ENCODE data around the gene CRTAC1. TPM values are rescaled to one million over a fixed set of nuclear protein-coding genes. Genes with fewer than 3 reads are reported as not detected.

The CRTAC1 gene
- total RNA-seq, 1 experiment from 2014 or later, result not detected

GRCh38 chr10:97940534-97940933 is 89.9 kb downstream of the CRTAC1 start:
- ChIA-PET POLR2A (ENCODE audit: low non-redundant PET) (no interaction called here), CTCF (interaction anchor here (0.6 kb wide), 1 partner anchor 1358 kb away, joined by 3 read pairs; no protein-coding TSS in a partner anchor)
- Histone ChIP-seq H3K27ac (ENCODE audit: low read depth, low read length, poor library complexity, severe bottlenecking) (no peak overlapping the region), H3K4me3 (ENCODE audit: low read depth, low read length, poor library complexity, severe bottlenecking) (no peak overlapping the region), H3K4me1 (ENCODE audit: insufficient read depth, low read length, poor library complexity, severe bottlenecking) (no peaks in the 10 kb centered on the region), H3K9me3 (ENCODE audit: low read depth, low read length, poor library complexity, severe bottlenecking) (peaks cover 3% of the 10 kb centered on the region), H3K36me3 (ENCODE audit: insufficient read depth, low read length, poor library complexity, severe bottlenecking) (no peaks in the 10 kb centered on the region), H3K27me3 (replicated peaks; ENCODE audit: insufficient read depth, low read depth, low read length, poor library complexity) (peaks cover 54% of the 10 kb centered on the region)
- BruUV-seq (replicated peaks), result no TSS peak
- intact Hi-C loops (cut with micrococcal nuclease; ENCODE audit: unreplicated experiment), result no loop called here
- TF ChIP-seq EZH2 (IDR thresholded peaks at IDR 0.05; ENCODE audit: borderline replicate concordance, low read depth, low read length, poor library complexity, severe bottlenecking) (no peak), CTCF (conservative IDR thresholded peaks at IDR 0.05; ENCODE audit: low read depth, low read length) (no peak)
- DNase-seq (ENCODE audit: low spot score), result no peak

- no peaks in the 10 kb centered on the region for H3K36me3 ChIP-seq (ENCODE audit: insufficient read depth, low read length, poor library complexity, severe bottlenecking)
- TF ChIP-seq EZH2 (IDR thresholded peaks at IDR 0.05; ENCODE audit: borderline replicate concordance, low read depth, low read length, poor library complexity, severe bottlenecking), result no peak
- TF ChIP-seq CTCF (conservative IDR thresholded peaks at IDR 0.05; ENCODE audit: low read depth, low read length), result no peak
- H3K27ac ChIP-seq (ENCODE audit: low read depth, low read length, poor library complexity, severe bottlenecking), result no peak overlapping the region
- no peaks in the 10 kb centered on the region for H3K9me3 ChIP-seq (ENCODE audit: low read depth, low read length, poor library complexity, severe bottlenecking)
- peaks cover 59% of the 10 kb centered on the region for H3K27me3 ChIP-seq (replicated peaks; ENCODE audit: insufficient read depth, low read depth, low read length, poor library complexity)
- ChIA-PET CTCF (no interaction called here), POLR2A (ENCODE audit: low non-redundant PET) (no interaction called here)
- no peak for DNase-seq (ENCODE audit: low spot score)
- intact Hi-C loops (cut with micrococcal nuclease; ENCODE audit: unreplicated experiment), result no loop called here
- no peaks in the 10 kb centered on the region for H3K4me1 ChIP-seq (ENCODE audit: insufficient read depth, low read length, poor library complexity, severe bottlenecking)
- no TSS peak for BruUV-seq (replicated peaks)
- H3K4me3 ChIP-seq (ENCODE audit: low read depth, low read length, poor library complexity, severe bottlenecking), result no peak overlapping the region
Measured at GRCh38 chr10:97939446-97939990, 90.9 kb downstream of the CRTAC1 start.

- DNase-seq (ENCODE audit: low spot score), result no peak
- TF ChIP-seq EZH2 (IDR thresholded peaks at IDR 0.05; ENCODE audit: borderline replicate concordance, low read depth, low read length, poor library complexity, severe bottlenecking) (no peak), CTCF (conservative IDR thresholded peaks at IDR 0.05; ENCODE audit: low read depth, low read length) (no peak)
- intact Hi-C loops (cut with micrococcal nuclease; ENCODE audit: unreplicated experiment), result no loop called here
- Histone ChIP-seq H3K4me3 (ENCODE audit: low read depth, low read length, poor library complexity, severe bottlenecking) (no peak overlapping the region), H3K9me3 (ENCODE audit: low read depth, low read length, poor library complexity, severe bottlenecking) (no peaks in the 10 kb centered on the region), H3K27me3 (replicated peaks; ENCODE audit: insufficient read depth, low read depth, low read length, poor library complexity) (peaks cover 57% of the 10 kb centered on the region), H3K36me3 (ENCODE audit: insufficient read depth, low read length, poor library complexity, severe bottlenecking) (no peaks in the 10 kb centered on the region), H3K27ac (ENCODE audit: low read depth, low read length, poor library complexity, severe bottlenecking) (no peak overlapping the region), H3K4me1 (ENCODE audit: insufficient read depth, low read length, poor library complexity, severe bottlenecking) (no peaks in the 10 kb centered on the region)
- BruUV-seq (replicated peaks), result no TSS peak
- ChIA-PET POLR2A (ENCODE audit: low non-redundant PET) (no interaction called here), CTCF (no interaction called here)
Measured at GRCh38 chr10:97937928-97938327, 92.5 kb downstream of the CRTAC1 start.
